Parathyroid adenoma (tissue), 2 donors: ENCODE results near the gene DEF6.

Source experiments
- H2AFZ ChIP-seq: fragments of 300-600 bp; sonication (generic); one replicate; pipeline ENCODE4 v1.7.0; 2017; ENCODE audit warnings: antibody characterized with exemption, mild to moderate bottlenecking
- H3K27ac ChIP-seq: fragments of 300-600 bp; sonication (generic); one replicate; pipeline ENCODE4 v1.7.0; 2017
- H3K27me3 ChIP-seq: fragments of 300-600 bp; sonication (generic); one replicate; pipeline ENCODE4 v1.7.0; 2017; ENCODE audit warnings: low read length; ENCODE audit not compliant: control insufficient read depth, insufficient read depth
- H3K36me3 ChIP-seq: fragments of 300-600 bp; sonication (generic); one replicate; pipeline ENCODE4 v1.7.0; 2017; ENCODE audit warnings: low read length; ENCODE audit not compliant: control insufficient read depth, insufficient read depth
- H3K4me1 ChIP-seq: fragments of 300-600 bp; sonication (generic); one replicate; pipeline ENCODE4 v1.7.0; 2017; ENCODE audit warnings: control low read depth
- H3K4me2 ChIP-seq: fragments of 300-600 bp; sonication (generic); one replicate; pipeline ENCODE4 v1.7.0; 2017; ENCODE audit warnings: low read length
- H3K4me3 ChIP-seq: fragments of 300-600 bp; sonication (generic); one replicate; pipeline ENCODE4 v1.7.0; 2017; ENCODE audit warnings: low read depth, low read length
- H3K79me2 ChIP-seq: fragments of 300-600 bp; sonication (generic); one replicate; pipeline ENCODE4 v1.7.0; 2017; ENCODE audit warnings: control low read depth
- H3K9ac ChIP-seq: fragments of 300-600 bp; sonication (generic); one replicate; pipeline ENCODE4 v1.7.0; 2017; ENCODE audit warnings: mild to moderate bottlenecking
- H3K9me3 ChIP-seq: fragments of 300-600 bp; sonication (generic); one replicate; pipeline ENCODE4 v1.7.0; 2017; ENCODE audit warnings: low read length; ENCODE audit not compliant: control insufficient read depth
- CTCF ChIP-seq: fragments of 300-600 bp; sonication (generic); IDR thresholded peaks from one replicate; pipeline ENCODE4 v1.7.0; 2017; ENCODE audit warnings: antibody characterized with exemption, mild to moderate bottlenecking
- donor health status: primary hyperparathyroidism.

Gene DEF6

GRCh38 chr6:35318196-35319171 lies 20.9 kb downstream of the DEF6 start:
- H3K27me3 ChIP-seq: no peaks in the 10 kb centered on the region
- peaks cover 3% of the 10 kb centered on the region for H3K4me1 ChIP-seq
- peak overlapping the region; percentile 70 for H3K4me2 ChIP-seq
- no peak overlapping the region for H3K9ac ChIP-seq
- H3K36me3 ChIP-seq: no peaks in the 10 kb centered on the region
- peak overlapping the region; percentile 43 for H3K27ac ChIP-seq
- H2AFZ ChIP-seq: peak overlapping the region; percentile 94
- no peaks in the 10 kb centered on the region for H3K9me3 ChIP-seq
- H3K79me2 ChIP-seq: no peaks in the 10 kb centered on the region
- no peak for TF ChIP-seq CTCF
- H3K4me3 ChIP-seq: peak overlapping the region; percentile 59

GRCh38 chr6:35319346-35320030 lies 21.9 kb downstream of the DEF6 start:
- no peaks in the 10 kb centered on the region for H3K36me3 ChIP-seq
- TF ChIP-seq CTCF: no peak
- no peak overlapping the region for H3K27ac ChIP-seq
- H2AFZ ChIP-seq: no peak overlapping the region
- no peak overlapping the region for H3K4me3 ChIP-seq
- no peak overlapping the region for H3K9ac ChIP-seq
- H3K4me1 ChIP-seq: peaks cover 3% of the 10 kb centered on the region
- H3K27me3 ChIP-seq: no peaks in the 10 kb centered on the region
- H3K4me2 ChIP-seq: no peak overlapping the region
- H3K79me2 ChIP-seq: no peaks in the 10 kb centered on the region
- H3K9me3 ChIP-seq: no peaks in the 10 kb centered on the region

- no peaks in the 10 kb centered on the region for H3K79me2 ChIP-seq
- peaks cover 3% of the 10 kb centered on the region for H3K4me1 ChIP-seq
- no peaks in the 10 kb centered on the region for H3K36me3 ChIP-seq
- no peak overlapping the region for H3K27ac ChIP-seq
- H3K9ac ChIP-seq: no peak overlapping the region
- no peaks in the 10 kb centered on the region for H3K27me3 ChIP-seq
- no peak overlapping the region for H2AFZ ChIP-seq
- H3K4me2 ChIP-seq: no peak overlapping the region
- TF ChIP-seq CTCF: no peak
- no peak overlapping the region for H3K4me3 ChIP-seq
- H3K9me3 ChIP-seq: no peaks in the 10 kb centered on the region
Observed at GRCh38 chr6:35320031-35320410, 22.4 kb downstream of the DEF6 start.

GRCh38 chr6:35321091-35321490 lies 23.5 kb downstream of the DEF6 start:
- Histone ChIP-seq H3K9ac (no peak overlapping the region), H3K4me1 (peaks cover 3% of the 10 kb centered on the region)

More at GRCh38 chr6:35321091-35321490, 23.5 kb downstream of the DEF6 start:
- Histone ChIP-seq H3K9me3 (no peaks in the 10 kb centered on the region), H3K27me3 (no peaks in the 10 kb centered on the region), H3K36me3 (no peaks in the 10 kb centered on the region), H3K27ac (no peak overlapping the region), H3K79me2 (no peaks in the 10 kb centered on the region), H2AFZ (no peak overlapping the region), H3K4me2 (no peak overlapping the region), H3K4me3 (no peak overlapping the region)
- no peak for TF ChIP-seq CTCF
